GM12865 (cell line): ENCODE data around the gene C1orf232.

Experiments used
- DNase-seq: peaks from one replicate; pipeline ENCODE4 v3.0.0; 2010; ENCODE audit warnings: low read depth
- H3K4me3 ChIP-seq: 2 replicates; pipeline ENCODE4 v1.5.1; 2011; ENCODE audit warnings: mild to moderate bottlenecking, low read depth, low read length, control low read depth
- TF ChIP-seq, protein P1 (sequence below): IDR thresholded peaks from 2 replicates; pipeline ENCODE4 v1.5.1; 2011; ENCODE audit warnings: low read length, control low read depth, low read depth, inconsistent platforms; ENCODE audit not compliant: insufficient read depth; ENCODE audit errors: missing control alignments

C1orf232 gene

DNA sequence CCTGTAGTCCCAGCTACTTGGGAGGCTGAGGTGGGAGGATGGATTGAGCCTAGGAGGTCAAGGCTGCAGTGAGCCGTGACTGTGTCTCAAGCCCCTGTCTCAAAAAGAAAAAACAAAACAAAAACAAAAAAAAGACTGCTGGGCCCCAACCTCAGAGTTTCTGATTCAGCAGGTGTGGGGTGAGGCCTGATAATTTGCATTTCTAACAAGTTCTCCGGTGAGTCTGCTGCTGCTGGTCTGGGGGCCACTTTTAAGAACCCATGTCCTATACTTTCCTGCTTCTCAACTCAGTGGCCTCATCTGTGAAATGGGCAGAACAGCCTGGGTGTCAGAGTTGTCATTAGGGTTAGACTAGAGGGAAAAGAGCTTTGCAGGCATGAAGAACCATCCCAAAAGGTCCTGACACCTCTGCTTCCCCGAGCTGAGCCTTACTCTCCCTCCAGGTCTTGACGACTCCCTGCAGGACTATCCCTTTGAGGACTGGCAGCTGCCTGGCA lies 11.3 kb upstream of the C1orf232 start:
- no peak overlapping the region for H3K4me3 ChIP-seq
- TF ChIP-seq, protein P1, sequence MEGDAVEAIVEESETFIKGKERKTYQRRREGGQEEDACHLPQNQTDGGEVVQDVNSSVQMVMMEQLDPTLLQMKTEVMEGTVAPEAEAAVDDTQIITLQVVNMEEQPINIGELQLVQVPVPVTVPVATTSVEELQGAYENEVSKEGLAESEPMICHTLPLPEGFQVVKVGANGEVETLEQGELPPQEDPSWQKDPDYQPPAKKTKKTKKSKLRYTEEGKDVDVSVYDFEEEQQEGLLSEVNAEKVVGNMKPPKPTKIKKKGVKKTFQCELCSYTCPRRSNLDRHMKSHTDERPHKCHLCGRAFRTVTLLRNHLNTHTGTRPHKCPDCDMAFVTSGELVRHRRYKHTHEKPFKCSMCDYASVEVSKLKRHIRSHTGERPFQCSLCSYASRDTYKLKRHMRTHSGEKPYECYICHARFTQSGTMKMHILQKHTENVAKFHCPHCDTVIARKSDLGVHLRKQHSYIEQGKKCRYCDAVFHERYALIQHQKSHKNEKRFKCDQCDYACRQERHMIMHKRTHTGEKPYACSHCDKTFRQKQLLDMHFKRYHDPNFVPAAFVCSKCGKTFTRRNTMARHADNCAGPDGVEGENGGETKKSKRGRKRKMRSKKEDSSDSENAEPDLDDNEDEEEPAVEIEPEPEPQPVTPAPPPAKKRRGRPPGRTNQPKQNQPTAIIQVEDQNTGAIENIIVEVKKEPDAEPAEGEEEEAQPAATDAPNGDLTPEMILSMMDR: no peak
- DNase-seq: peak; percentile 47

DNA sequence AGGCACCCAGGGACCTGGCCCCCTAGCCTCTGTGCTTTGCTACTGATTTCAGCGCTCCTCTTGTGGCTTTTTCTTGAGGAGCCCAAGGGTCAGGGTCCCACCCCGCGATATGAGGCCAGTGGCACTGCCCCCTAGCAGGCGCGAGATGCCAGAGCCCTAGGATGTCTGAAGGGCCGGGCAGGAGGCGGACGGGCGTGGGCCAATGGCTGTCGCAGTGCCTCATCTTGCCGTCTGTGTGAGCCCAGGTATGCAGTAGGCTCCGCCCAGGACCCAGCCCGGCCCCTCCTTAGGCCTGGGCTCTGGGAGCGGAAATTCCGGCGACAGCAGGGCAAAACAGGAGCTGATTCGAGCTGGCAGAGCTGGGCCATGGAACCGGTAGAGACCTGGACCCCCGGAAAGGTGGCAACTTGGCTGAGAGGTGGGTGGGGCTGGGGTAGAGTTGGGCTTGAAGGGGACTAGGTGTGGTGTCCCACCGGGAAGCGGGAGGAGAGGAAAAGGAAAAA lies 8.5 kb upstream of the C1orf232 start, which contains the start of gene CNKSR1:
Gene CNKSR1, plus strand, starts transcription at position 310 of the 503 bp plus-strand sequence. Its CDS starts 57 bp downstream, at position 367.
- TF ChIP-seq, protein P1: no peak
- DNase-seq: no peak

DNA sequence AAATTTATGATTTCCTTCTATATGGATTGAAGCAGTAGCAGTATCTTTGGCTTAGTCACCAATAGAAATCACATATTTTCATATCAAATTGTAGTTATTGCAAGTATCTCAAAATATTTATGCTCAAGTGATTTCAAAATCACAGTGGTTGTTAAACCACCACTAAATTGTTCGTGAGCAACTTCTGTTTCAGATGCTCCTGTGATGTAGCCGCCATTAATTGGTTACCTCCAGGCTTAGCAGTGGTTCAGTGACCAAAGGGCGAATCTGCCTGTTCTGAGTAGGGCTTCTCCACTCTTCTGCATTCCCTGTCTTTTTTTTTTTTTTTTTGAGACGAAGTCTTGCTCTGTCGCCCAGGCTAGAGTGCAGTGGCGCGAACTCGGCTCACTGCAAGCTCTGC lies 6.6 kb upstream of the C1orf232 start:
- TF ChIP-seq, protein P1: no peak
- H3K4me3 ChIP-seq: no peak overlapping the region
- no peak for DNase-seq

More for the DNA sequence above, 8.5 kb upstream of the C1orf232 start, which contains the start of gene CNKSR1:
- no peak within 1 kb of the TSS for H3K4me3 ChIP-seq

DNA sequence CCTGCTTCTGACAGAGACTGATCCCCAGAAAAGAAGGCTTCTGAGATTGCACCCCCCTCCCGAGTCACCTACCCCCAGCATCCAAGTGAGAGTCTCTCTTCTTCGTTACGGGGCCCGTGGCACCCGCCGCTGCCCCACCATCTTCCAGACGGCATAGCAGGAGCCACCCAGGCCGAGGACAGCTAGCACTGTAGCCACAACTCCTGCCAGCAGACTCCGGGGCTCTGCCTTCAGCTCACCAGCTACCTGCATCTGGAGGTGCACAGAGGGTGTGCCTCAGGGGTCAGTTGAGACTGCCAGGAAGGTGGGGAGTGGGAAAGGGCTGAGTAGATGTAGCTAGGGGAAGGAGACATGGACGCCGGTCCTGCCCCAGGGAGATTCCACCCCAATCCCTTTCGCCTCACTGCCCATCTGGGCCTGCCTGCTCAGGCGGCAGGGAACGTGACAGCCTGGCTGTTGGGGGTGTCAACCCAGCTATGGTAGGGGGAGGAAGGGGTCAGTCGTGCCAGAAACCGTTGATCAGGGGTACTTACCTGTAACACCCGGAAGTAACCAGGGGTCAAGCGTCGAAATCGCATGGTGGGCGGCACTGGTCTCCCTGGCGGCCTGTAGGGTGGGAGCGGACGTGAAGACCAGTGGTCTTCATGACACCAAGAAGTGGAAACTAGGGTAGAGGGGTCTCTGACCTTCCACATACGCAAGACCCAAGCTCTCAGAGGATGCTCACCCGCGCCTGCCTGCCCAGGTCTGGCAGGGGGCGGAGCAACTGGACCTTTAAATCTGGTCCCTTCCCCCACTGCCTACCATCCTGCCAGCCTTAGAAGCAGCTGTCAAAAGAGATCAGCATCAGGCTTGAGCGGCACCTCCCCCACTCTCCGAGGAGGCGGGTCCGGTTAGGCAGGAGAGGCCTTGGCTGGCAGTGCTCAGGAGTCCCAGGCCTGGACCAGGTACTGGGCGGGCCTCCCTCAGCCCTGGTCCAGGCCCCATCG lies 2.6 kb upstream of the C1orf232 start, which contains the start of gene ZNF593OS:
Gene ZNF593OS, minus strand, starts transcription at position 749 of the 989 bp plus-strand sequence. Its CDS starts 171 bp downstream, at position 578.
- H3K4me3 ChIP-seq: peak within 1 kb of the TSS; percentile 87

DNA sequence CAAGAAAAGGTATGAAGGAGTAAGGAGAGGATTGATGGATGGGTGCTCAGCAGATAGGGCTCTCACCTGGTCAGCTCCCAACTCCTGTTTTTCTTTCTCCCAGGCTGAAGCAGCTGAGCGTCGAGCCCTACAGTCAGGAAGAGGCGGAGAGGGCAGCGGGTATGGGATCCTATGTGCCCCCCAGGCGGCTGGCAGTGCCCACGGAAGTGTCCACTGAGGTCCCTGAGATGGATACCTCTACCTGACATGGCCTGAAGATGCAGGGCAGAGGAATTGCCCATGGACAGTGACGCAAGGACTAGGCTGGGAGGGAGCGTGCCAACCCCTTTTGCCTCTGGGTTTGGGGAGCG lies 1.7 kb upstream of the C1orf232 start:
- TF ChIP-seq, protein P1: no peak
- DNase-seq: no peak
- peak overlapping the region; percentile 87 for H3K4me3 ChIP-seq

More for the DNA sequence above, 2.6 kb upstream of the C1orf232 start, which contains the start of gene ZNF593OS:
- TF ChIP-seq, protein P1: no peak
- no peak for DNase-seq

DNA sequence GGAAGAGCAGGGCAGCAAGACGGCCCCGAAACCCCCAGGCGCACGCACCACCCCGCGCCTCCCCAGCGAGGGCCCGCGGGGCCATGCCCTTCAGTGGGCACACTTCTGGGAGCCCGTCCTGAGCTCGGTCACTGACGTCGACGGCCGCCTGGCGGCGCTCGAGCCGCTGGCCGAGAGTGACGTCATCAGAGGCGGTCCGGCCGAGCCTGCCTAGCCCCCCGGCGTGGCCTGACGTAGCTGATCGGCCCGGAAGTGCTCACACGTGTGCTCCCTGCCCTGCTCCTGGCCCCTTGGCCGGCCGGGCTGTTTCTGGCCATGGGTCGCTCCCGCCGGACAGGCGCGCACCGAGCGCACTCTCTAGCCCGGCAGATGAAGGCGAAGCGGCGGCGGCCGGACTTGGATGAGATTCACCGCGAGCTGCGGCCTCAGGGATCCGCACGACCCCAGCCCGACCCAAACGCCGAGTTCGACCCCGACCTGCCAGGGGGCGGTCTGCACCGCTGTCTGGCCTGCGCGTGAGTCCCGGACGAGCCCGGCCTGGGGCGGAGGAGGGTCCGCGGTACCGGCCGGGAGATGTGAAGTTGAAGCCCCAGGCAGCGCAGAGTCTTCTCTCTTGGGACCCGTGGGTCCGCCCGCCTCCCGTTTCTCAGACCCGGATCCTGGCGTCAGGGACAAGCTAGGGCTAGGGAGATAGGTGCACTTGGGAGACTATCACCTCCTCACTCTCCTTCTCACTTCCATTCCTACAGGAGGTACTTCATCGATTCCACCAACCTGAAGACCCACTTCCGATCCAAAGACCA lies 1.1 kb upstream of the C1orf232 start, which contains the start of gene ZNF593:
Gene ZNF593, plus strand, starts transcription at position 240 of the 803 bp plus-strand sequence. Its CDS starts 76 bp downstream, at position 316.
- DNase-seq: peak; percentile 96
- H3K4me3 ChIP-seq: peak within 1 kb of the TSS; percentile 87
- TF ChIP-seq, protein P1: peak; percentile 98
